ENCODE data around the gene LCN1.

LCN1 gene

DNA sequence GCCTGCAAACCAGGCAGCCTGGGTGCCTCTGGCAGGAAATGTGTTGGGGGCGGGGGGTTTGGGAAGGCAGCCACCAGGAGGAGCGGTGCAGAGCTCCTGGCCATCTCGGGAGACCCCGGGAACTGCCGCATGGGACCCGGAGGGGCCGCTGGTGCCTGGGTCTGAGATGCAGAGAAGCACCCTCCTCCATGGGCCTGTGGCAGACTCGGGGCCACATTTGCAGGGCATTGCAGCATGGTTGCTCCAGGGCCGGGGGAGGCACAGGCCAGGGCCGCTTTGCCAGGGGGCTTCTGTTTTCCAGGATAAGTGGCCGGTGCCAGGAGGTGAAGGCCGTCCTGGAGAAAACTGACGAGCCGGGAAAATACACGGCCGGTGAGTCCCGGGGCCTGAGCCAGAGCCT, 1.7 kb downstream of the LCN1 start:
- TF ChIP-seq CTCF (IDR thresholded peaks at IDR 0.05), result no peak
- H3K4me3 ChIP-seq (ENCODE audit: low read depth in 1 of 2, low read length in 1 of 2), result no peak overlapping the region
- peaks cover 14% of the 10 kb centered on the region for H3K27me3 ChIP-seq
- no peaks in the 10 kb centered on the region for H3K9me3 ChIP-seq
- H3K4me1 ChIP-seq (ENCODE audit: control insufficient read depth in 1 of 2, insufficient read depth in 1 of 2, low read depth in 1 of 2, low read length in 1 of 2), result no peaks in the 10 kb centered on the region
- H3K36me3 ChIP-seq, result no peaks in the 10 kb centered on the region
- H3K27ac ChIP-seq, result no peak overlapping the region

GRCh38 chr9:135523521-135524129, 2.4 kb downstream of the LCN1 start:
- Histone ChIP-seq H3K27ac (no peak overlapping the region), H3K4me1 (ENCODE audit: control insufficient read depth in 1 of 2, insufficient read depth in 1 of 2, low read depth in 1 of 2, low read length in 1 of 2) (no peaks in the 10 kb centered on the region), H3K27me3 (peaks cover 7% of the 10 kb centered on the region), H3K9me3 (no peaks in the 10 kb centered on the region), H3K36me3 (no peaks in the 10 kb centered on the region), H3K4me3 (ENCODE audit: low read depth in 1 of 2, low read length in 1 of 2) (no peak overlapping the region)
- TF ChIP-seq CTCF (IDR thresholded peaks at IDR 0.05), result no peak

- no peaks in the 10 kb centered on the region for H3K36me3 ChIP-seq
- H3K4me3 ChIP-seq (ENCODE audit: low read depth in 1 of 2, low read length in 1 of 2), result no peak overlapping the region
- H3K9me3 ChIP-seq, result no peaks in the 10 kb centered on the region
- H3K27ac ChIP-seq, result no peak overlapping the region
- H3K27me3 ChIP-seq, result peaks cover 6% of the 10 kb centered on the region
- H3K4me1 ChIP-seq (ENCODE audit: control insufficient read depth in 1 of 2, insufficient read depth in 1 of 2, low read depth in 1 of 2, low read length in 1 of 2), result no peaks in the 10 kb centered on the region
- TF ChIP-seq CTCF (IDR thresholded peaks at IDR 0.05), result no peak
These were observed 3.1 kb downstream of the LCN1 start for GRCh38 chr9:135524130-135524861.

GRCh38 chr9:135525241-135526088, 4.2 kb downstream of the LCN1 start:
- H3K4me1 ChIP-seq (ENCODE audit: control insufficient read depth in 1 of 2, insufficient read depth in 1 of 2, low read depth in 1 of 2, low read length in 1 of 2), result no peaks in the 10 kb centered on the region
- H3K9me3 ChIP-seq, result no peaks in the 10 kb centered on the region
- H3K27me3 ChIP-seq, result no peaks in the 10 kb centered on the region
- no peak for TF ChIP-seq CTCF (IDR thresholded peaks at IDR 0.05)
- H3K27ac ChIP-seq, result no peak overlapping the region
- H3K36me3 ChIP-seq, result no peaks in the 10 kb centered on the region
- H3K4me3 ChIP-seq (ENCODE audit: low read depth in 1 of 2, low read length in 1 of 2), result no peak overlapping the region

GRCh38 chr9:135526089-135526729, 5.0 kb downstream of the LCN1 start:
- TF ChIP-seq CTCF (IDR thresholded peaks at IDR 0.05), result no peak
- Histone ChIP-seq H3K27me3 (no peaks in the 10 kb centered on the region), H3K9me3 (no peaks in the 10 kb centered on the region), H3K4me3 (ENCODE audit: low read depth in 1 of 2, low read length in 1 of 2) (no peak overlapping the region), H3K27ac (no peak overlapping the region), H3K4me1 (ENCODE audit: control insufficient read depth in 1 of 2, insufficient read depth in 1 of 2, low read depth in 1 of 2, low read length in 1 of 2) (no peaks in the 10 kb centered on the region), H3K36me3 (no peaks in the 10 kb centered on the region)

Data from neutrophil (primary cell).